GM12801 (cell line): ENCODE results near the gene TARDBP.

Experiments
- TF ChIP-seq, protein P1 (sequence below): IDR thresholded peaks from one replicate; pipeline ENCODE4 v1.5.1; 2011; ENCODE audit warnings: control low read depth; ENCODE audit not compliant: insufficient read length; ENCODE audit errors: extremely low read depth

Gene TARDBP

DNA sequence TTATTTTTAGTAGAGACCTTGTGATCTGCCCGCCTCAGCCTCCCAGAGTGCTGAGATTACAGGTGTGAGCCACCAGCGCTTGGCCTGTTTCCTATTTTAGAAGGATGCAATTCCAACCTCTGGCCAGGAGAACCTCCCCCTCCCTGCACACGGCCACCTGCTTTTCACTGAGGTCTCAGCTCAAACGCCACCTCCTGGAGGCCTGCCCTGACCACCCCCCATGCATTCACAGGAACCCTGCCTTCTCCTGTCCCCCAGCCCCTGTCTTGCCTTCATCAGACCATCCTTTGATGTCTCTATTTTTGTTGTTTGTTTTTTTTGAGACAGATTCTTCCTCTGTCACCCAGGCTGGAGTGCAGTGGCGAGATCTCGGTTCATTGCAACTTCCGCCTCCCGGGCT lies 45.0 kb downstream of the TARDBP start:
- TF ChIP-seq, protein P1, sequence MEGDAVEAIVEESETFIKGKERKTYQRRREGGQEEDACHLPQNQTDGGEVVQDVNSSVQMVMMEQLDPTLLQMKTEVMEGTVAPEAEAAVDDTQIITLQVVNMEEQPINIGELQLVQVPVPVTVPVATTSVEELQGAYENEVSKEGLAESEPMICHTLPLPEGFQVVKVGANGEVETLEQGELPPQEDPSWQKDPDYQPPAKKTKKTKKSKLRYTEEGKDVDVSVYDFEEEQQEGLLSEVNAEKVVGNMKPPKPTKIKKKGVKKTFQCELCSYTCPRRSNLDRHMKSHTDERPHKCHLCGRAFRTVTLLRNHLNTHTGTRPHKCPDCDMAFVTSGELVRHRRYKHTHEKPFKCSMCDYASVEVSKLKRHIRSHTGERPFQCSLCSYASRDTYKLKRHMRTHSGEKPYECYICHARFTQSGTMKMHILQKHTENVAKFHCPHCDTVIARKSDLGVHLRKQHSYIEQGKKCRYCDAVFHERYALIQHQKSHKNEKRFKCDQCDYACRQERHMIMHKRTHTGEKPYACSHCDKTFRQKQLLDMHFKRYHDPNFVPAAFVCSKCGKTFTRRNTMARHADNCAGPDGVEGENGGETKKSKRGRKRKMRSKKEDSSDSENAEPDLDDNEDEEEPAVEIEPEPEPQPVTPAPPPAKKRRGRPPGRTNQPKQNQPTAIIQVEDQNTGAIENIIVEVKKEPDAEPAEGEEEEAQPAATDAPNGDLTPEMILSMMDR = no peak

DNA sequence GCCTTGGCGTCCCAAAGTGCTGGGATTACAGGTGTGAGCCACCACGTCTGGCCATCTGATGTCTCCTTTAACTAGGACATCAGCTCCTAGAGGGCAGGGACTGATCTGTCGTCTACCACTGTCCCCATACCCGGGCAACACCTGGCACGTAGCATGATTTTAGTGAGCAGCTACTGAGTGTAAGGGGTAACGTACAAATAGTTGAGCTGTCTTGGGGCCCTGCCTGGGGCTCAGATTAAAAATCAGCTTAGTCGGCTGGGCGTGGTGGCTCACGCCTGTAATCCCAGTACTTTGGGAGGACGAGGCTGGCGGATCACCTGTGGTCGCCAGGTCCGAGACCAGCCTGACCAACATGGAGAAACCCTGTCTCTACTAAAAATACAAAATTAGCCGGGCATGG lies 45.6 kb downstream of the TARDBP start:
- TF ChIP-seq, protein P1 = no peak

DNA sequence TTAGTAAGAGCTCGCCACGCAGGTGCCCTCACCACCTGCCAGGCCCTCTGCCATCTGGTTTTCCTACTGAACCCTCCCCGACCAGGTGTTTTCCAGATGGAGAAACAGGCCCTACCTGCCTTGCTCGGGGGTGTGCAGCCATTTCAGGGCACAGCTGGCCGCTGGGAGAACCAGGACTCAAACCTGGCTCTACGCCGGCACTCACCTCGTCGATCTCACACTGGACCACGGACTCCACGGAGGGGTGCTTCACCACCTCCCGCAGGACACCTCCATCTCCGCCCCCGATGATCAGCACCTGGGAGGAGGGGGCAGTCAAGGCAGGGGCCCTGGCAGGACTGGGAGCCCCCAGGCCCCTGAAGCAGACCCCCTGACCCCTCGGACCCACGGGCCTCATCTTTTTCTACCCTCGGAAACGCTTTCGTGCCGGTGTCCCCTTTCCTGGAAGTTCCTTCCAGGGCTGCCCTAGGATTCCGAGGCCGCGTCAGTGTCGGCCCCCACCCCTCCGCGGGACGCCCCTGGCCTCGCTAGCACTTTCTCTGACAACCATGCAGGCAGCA lies 46.2 kb downstream of the TARDBP start:
- TF ChIP-seq, protein P1 = no peak

DNA sequence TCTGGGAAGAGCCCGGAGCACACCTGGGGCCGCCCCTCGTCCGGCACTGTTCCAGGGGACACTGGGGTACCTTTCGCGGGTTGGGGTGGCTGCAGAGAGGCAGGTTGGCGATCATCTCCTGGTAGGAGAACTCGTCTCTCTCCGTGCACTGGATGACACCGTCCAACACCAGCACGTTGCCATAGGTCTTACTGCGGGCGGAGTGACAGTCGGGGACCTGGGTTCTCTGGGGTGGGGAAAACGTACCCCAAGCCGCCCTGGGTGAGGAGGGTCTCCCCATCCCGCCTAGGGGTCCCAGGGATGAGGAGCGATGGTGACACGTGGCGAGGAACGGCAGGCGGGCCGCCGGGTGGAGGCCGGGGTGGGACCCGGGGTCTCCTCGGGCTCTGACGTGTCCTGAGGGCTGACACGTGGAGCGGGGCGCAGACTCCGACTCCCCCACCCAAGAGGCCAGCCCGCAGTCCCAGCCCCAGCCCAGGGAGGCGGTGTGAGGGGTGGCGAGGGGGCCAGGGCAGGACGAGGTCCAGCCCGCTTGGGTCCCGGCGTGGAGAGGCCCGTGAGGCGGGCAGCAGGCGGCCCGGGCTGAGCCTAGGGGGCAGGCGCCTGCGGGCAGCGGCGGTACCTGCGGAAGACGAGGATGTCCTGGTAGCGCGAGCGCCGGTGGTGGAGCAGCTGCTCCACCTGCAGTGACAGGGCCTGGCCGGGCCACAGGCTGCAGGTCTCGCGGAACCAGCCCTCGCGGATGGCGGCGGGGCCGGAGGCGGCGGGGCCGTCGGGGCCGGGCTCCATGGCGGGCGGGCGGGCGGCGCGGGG lies 46.9 kb downstream of the TARDBP start:
- TF ChIP-seq, protein P1 = no peak

DNA sequence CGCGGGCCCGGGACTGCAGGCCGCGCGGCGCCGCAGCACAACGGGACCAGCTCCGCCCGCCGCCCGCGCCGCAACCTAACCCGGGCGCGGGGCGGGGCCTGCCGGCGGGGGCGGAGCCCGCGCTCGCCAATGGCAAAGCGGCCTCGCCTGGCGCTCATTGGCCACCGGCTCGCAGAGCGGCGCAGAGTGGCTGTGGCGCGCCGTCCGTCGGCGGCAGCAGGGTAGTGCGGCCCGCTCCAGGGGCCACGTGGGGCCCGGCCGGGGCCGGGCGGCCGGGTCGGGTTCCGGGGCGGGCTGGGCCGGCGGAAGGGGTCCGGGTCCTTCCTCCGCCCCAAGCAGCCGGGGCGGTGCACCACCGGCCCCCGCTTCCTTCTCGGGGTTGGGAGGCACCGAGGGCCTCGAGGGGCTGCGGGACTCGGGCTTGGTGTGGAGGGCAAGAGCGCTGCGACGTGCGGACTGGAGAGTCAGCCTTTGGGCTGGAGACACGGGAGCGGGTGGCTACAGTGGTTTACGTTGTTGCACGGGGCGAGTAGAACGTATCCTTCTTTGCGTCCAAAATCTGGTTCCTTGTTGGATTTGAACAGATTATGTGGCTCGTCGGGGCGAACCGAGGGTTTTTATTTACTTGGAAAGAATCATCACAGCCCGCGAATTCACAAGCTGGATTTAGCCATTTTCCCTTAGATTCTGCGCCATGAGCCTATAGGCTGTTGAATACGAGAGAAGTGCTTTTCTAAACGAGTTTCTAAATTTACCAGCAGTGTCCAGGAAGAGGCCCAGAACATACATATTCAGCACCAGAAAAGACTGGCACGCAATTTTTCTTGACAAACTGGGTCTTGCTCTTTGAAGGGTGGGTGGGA lies 47.7 kb downstream of the TARDBP start, which contains the start of gene SRM:
TSS of gene SRM (minus strand) at position 51 of the 863 bp plus-strand sequence. CDS start 75 bp downstream, outside the sequence.
- TF ChIP-seq, protein P1 = no peak

DNA sequence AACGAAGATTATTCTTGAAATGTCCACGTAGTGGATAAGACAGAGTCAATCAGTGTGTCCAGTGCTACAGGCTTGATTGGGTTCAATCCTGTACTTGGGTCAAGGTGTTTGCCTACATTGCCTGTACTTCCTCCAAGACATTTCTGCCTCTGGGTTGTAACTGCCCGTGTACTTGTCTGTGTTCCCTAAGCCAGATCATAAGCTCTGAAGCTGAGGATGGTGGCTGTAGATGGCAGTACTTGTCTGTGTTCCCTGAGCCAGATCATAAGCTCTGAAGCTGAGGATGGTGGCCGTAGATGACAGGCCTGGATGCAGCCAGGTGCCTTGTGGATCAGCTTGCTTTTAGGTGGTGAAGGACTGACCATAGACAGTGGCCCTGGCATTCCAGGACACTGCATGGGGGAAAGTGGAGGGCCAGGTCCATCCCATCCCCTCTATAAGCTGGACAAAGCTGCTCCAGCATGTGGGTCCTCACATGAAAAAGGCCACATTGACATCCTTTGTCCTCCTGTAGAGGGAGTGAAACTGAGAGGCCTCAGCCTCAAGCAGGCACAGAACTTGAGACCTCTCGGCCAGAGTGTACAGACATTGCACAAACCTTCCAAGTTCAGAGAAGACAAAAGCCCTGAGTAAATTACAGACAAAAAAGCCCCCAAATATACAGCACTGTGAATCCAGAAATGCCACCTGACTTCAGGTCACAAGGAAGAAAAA lies 49.4 kb downstream of the TARDBP start:
- TF ChIP-seq, protein P1 = no peak
